Vagina (tissue), 2 donors: ENCODE measurements around the gene GPR108.
"Not testable (repeated sequence)": the region's sequence is repeated elsewhere in the genome, so short reads cannot be mapped to it uniquely, and the experiment has no call there.

Source experiments
- CTCF ChIP-seq, 3 experiments: fragments of 450-650 bp in 2 of 3; fragments of 200-600 bp in 1 of 3; sonication (generic) in 1 of 3; IDR thresholded peaks; one replicate each; pipeline ENCODE4 v1.5.1; 2017 to 2019; ENCODE audit warnings: antibody characterized with exemption in 3 of 3, mild to moderate bottlenecking in 2 of 3, moderate library complexity in 2 of 3
- POLR2A ChIP-seq, 2 donors: fragments of 450-650 bp; IDR thresholded peaks; one replicate each; pipeline ENCODE4 v1.6.1; 2017; ENCODE audit warnings: antibody characterized with exemption in 2 of 2, mild to moderate bottlenecking in 2 of 2, moderate library complexity in 2 of 2
- POLR2AphosphoS5 ChIP-seq, 2 donors: sonication (generic); formaldehyde crosslinking; IDR thresholded peaks; one replicate each; pipeline ENCODE4 v1.9.0; 2017; ENCODE audit warnings: antibody characterized with exemption in 2 of 2, mild to moderate bottlenecking in 2 of 2, low read depth in 1 of 2; ENCODE audit not compliant: insufficient read depth in 1 of 2

GRCh38 chr19:6748543-6748942 lies 11.2 kb upstream of the GPR108 start:
- TF ChIP-seq POLR2AphosphoS5 (IDR thresholded peaks at IDR 0.05; ENCODE audit: insufficient read depth in 1 of 2, low read depth in 1 of 2); CTCF (IDR thresholded peaks at IDR 0.05); POLR2A (IDR thresholded peaks at IDR 0.05): not testable (repeated sequence)
